HG03196 (cell line): ENCODE results near the gene CACNA1D.

Source experiments
- ATAC-seq: cut with Tn5 transposase; IDR thresholded peaks from one replicate; pipeline ENCODE4 v1.9.1; 2021; ENCODE audit not compliant: unreplicated experiment

CACNA1D gene

GRCh38 chr3:53803124-53803815, 308.9 kb downstream of the CACNA1D start:
- ATAC-seq, result no peak

GRCh38 chr3:53803816-53804695, 309.6 kb downstream of the CACNA1D start:
- ATAC-seq, result no peak

GRCh38 chr3:53804697-53805462, 310.5 kb downstream of the CACNA1D start:
- no peak for ATAC-seq

- ATAC-seq, result no peak
Observed at GRCh38 chr3:53805463-53806159, 311.2 kb downstream of the CACNA1D start.

- peak; percentile 53 for ATAC-seq
Observed at GRCh38 chr3:53806182-53807116, 312.0 kb downstream of the CACNA1D start.

GRCh38 chr3:53807117-53807810, 312.9 kb downstream of the CACNA1D start:
- no peak for ATAC-seq

- no peak for ATAC-seq
Observed at GRCh38 chr3:53808496-53808895, 314.1 kb downstream of the CACNA1D start.

- no peak for ATAC-seq
Observed at GRCh38 chr3:53809267-53809666, 314.9 kb downstream of the CACNA1D start.

- no peak for ATAC-seq
Observed at GRCh38 chr3:53809764-53810400, 315.5 kb downstream of the CACNA1D start.

GRCh38 chr3:53811143-53811927, 316.9 kb downstream of the CACNA1D start:
- ATAC-seq, result no peak

- no peak for ATAC-seq
Observed at GRCh38 chr3:53812434-53812833, 318.0 kb downstream of the CACNA1D start.

- no peak for ATAC-seq
Observed at GRCh38 chr3:53813229-53813628, 318.8 kb downstream of the CACNA1D start.

- no peak for ATAC-seq
Observed at GRCh38 chr3:53813876-53814275, 319.5 kb downstream of the CACNA1D start.

GRCh38 chr3:53815067-53815466, 320.7 kb downstream of the CACNA1D start:
- ATAC-seq, result no peak

- no peak for ATAC-seq
Observed at GRCh38 chr3:53815651-53816050, 321.2 kb downstream of the CACNA1D start.

- no peak for ATAC-seq
Observed at GRCh38 chr3:53816425-53816824, 322.0 kb downstream of the CACNA1D start.

GRCh38 chr3:53817211-53817610, 322.8 kb downstream of the CACNA1D start:
- no peak for ATAC-seq

GRCh38 chr3:53817809-53818208, 323.4 kb downstream of the CACNA1D start:
- no peak for ATAC-seq
